H9 (cell line): ENCODE measurements around the gene KIF21B. TPM values are rescaled to one million over a fixed set of nuclear protein-coding genes. Genes with fewer than 3 reads are reported as not detected.

ENCODE experiments used
- DNase-seq: peaks from one replicate; pipeline ENCODE4 v3.0.0-alpha.2; 2017
- H2AFZ ChIP-seq: one replicate; pipeline ENCODE4 v1.6.1; 2013; ENCODE audit warnings: mild to moderate bottlenecking, low read length, control low read depth, moderate library complexity
- H2AK5ac ChIP-seq: 2 replicates; pipeline ENCODE4 v1.6.1; 2013; ENCODE audit warnings: low read length, control low read depth, mixed read lengths; ENCODE audit not compliant: insufficient read length
- H2BK120ac ChIP-seq: one replicate; pipeline ENCODE4 v1.6.1; 2013; ENCODE audit warnings: low read depth, mild to moderate bottlenecking, low read length, control low read depth, inconsistent platforms; ENCODE audit not compliant: poor library complexity, severe bottlenecking
- H2BK12ac ChIP-seq: 2 replicates; pipeline ENCODE4 v1.6.1; 2013; ENCODE audit warnings: low read length, control low read depth, mixed read lengths, low read depth; ENCODE audit not compliant: insufficient read length
- H2BK15ac ChIP-seq: 2 replicates; pipeline ENCODE4 v1.6.1; 2013; ENCODE audit warnings: low read depth, low read length, control low read depth
- H2BK20ac ChIP-seq: one replicate; pipeline ENCODE4 v1.6.1; 2013; ENCODE audit warnings: low read depth, mild to moderate bottlenecking, low read length, control low read depth, inconsistent platforms; ENCODE audit not compliant: poor library complexity, severe bottlenecking
- H2BK5ac ChIP-seq: 2 replicates; pipeline ENCODE4 v1.6.1; 2013; ENCODE audit warnings: low read length, control low read depth, mixed read lengths; ENCODE audit not compliant: insufficient read length
- H3K14ac ChIP-seq: 2 replicates; pipeline ENCODE4 v1.6.1; 2013; ENCODE audit warnings: low read length, control low read depth; ENCODE audit not compliant: insufficient read depth
- H3K18ac ChIP-seq: 2 replicates; pipeline ENCODE4 v1.6.1; 2013; ENCODE audit warnings: low read depth, mild to moderate bottlenecking, mixed read lengths, low read length, control low read depth; ENCODE audit not compliant: insufficient read length
- H3K23ac ChIP-seq: 2 replicates; pipeline ENCODE4 v1.6.1; 2013; ENCODE audit warnings: low read length, control low read depth, mixed read lengths, low read depth; ENCODE audit not compliant: insufficient read length
- H3K23me2 ChIP-seq: 2 replicates; pipeline ENCODE4 v1.6.1; 2013; ENCODE audit warnings: low read depth, mild to moderate bottlenecking, mixed read lengths, low read length, control low read depth; ENCODE audit not compliant: insufficient read length, poor library complexity, severe bottlenecking
- H3K27ac ChIP-seq: 2 replicates; pipeline ENCODE4 v1.5.1; 2013; ENCODE audit warnings: low read length, control low read depth, mixed read lengths, low read depth; ENCODE audit not compliant: insufficient read length
- H3K27me3 ChIP-seq: 2 replicates; pipeline ENCODE4 v1.6.1; 2013; ENCODE audit warnings: low read length, control low read depth, inconsistent platforms; ENCODE audit not compliant: insufficient read depth
- H3K4ac ChIP-seq: 2 replicates; pipeline ENCODE4 v1.6.1; 2013; ENCODE audit warnings: low read depth, mild to moderate bottlenecking, control low read depth, inconsistent platforms, low read length, moderate library complexity
- H3K4me1 ChIP-seq: 2 replicates; pipeline ENCODE4 v1.6.1; 2013; ENCODE audit warnings: low read length, control low read depth, inconsistent platforms; ENCODE audit not compliant: insufficient read depth
- H3K4me2 ChIP-seq: 2 replicates; pipeline ENCODE4 v1.6.1; 2013; ENCODE audit warnings: low read length, control low read depth, mixed read lengths; ENCODE audit not compliant: insufficient read length, insufficient read depth
- H3K56ac ChIP-seq: 2 replicates; pipeline ENCODE4 v1.6.1; 2013; ENCODE audit warnings: low read depth, mild to moderate bottlenecking, mixed read lengths, low read length, control low read depth; ENCODE audit not compliant: insufficient read length
- H3K79me1 ChIP-seq: 2 replicates; pipeline ENCODE4 v1.6.1; 2013; ENCODE audit warnings: low read depth, mild to moderate bottlenecking, moderate library complexity, low read length, control low read depth, inconsistent platforms; ENCODE audit not compliant: insufficient read depth, poor library complexity, severe bottlenecking
- H3K79me2 ChIP-seq: 2 replicates; pipeline ENCODE4 v1.6.1; 2013; ENCODE audit warnings: low read length, control low read depth, inconsistent platforms; ENCODE audit not compliant: insufficient read depth
- H3K9ac ChIP-seq: 2 replicates; pipeline ENCODE4 v1.6.1; 2013; ENCODE audit warnings: low read length, control low read depth, mixed read lengths; ENCODE audit not compliant: insufficient read length; ENCODE audit errors: extremely low read depth
- H3K9me3 ChIP-seq: one replicate; pipeline ENCODE4 v1.6.1; 2013; ENCODE audit warnings: low read depth, low read length, inconsistent platforms; ENCODE audit not compliant: control insufficient read depth
- H3T11ph ChIP-seq: one replicate; pipeline ENCODE4 v1.6.1; 2013; ENCODE audit warnings: mild to moderate bottlenecking, low read length, control low read depth, inconsistent platforms
- H4K20me1 ChIP-seq: one replicate; pipeline ENCODE4 v1.6.1; 2013; ENCODE audit not compliant: control insufficient read depth, insufficient read length, insufficient read depth
- H4K5ac ChIP-seq: 2 replicates; pipeline ENCODE4 v1.6.1; 2013; ENCODE audit warnings: low read depth, mild to moderate bottlenecking, mixed read lengths, low read length, control low read depth; ENCODE audit not compliant: insufficient read length
- H4K8ac ChIP-seq: replicated peaks from 2 replicates; pipeline ENCODE4 v1.6.1; 2013; ENCODE audit warnings: low read length, control low read depth, mixed read lengths, low read depth; ENCODE audit not compliant: insufficient read length
- H4K91ac ChIP-seq: 2 replicates; pipeline ENCODE4 v1.6.1; 2013; ENCODE audit warnings: low read depth, mild to moderate bottlenecking, moderate library complexity, mixed read lengths, low read length, control low read depth; ENCODE audit not compliant: insufficient read length
- H3K27ac Mint-ChIP-seq, 3 experiments: 2 replicates in 2 of 3; 3 replicates in 1 of 3; pipeline ENCODE4 v1.8.0; 2020 to 2021; ENCODE audit warnings: mixed read lengths in 3 of 3, mild to moderate bottlenecking in 1 of 3, moderate library complexity in 1 of 3
- H3K27me3 Mint-ChIP-seq: 2 replicates; pipeline ENCODE4 v1.8.0; 2021; ENCODE audit warnings: low read depth, mild to moderate bottlenecking, moderate library complexity, mixed read lengths
- H3K36me3 Mint-ChIP-seq, 3 experiments: 2 replicates in 2 of 3; 3 replicates in 1 of 3; pipeline ENCODE4 v1.8.0; 2020 to 2021; ENCODE audit warnings: low read depth in 3 of 3, mixed read lengths in 3 of 3; ENCODE audit not compliant: insufficient read depth in 1 of 3
- H3K4me1 Mint-ChIP-seq, 2 experiments: 2 replicates each; pipeline ENCODE4 v1.8.0; 2020; ENCODE audit warnings: mixed read lengths in 2 of 2
- H3K4me3 Mint-ChIP-seq, 2 experiments: 2 replicates in 1 of 2; 3 replicates in 1 of 2; pipeline ENCODE4 v1.8.0; 2020 to 2021; ENCODE audit warnings: mild to moderate bottlenecking in 2 of 2, mixed read lengths in 2 of 2, moderate library complexity in 1 of 2
- H3K9me3 Mint-ChIP-seq, 2 experiments: 2 replicates in 1 of 2; 3 replicates in 1 of 2; pipeline ENCODE4 v1.8.0; 2020; ENCODE audit warnings: mild to moderate bottlenecking in 2 of 2, mixed read lengths in 2 of 2, moderate library complexity in 1 of 2
- WGBS: extraction: QIAGEN DNeasy Blood & Tissue Kit; methylation state at CpG from one replicate; pipeline ENCODE4 v1.1.7; 2013; ENCODE audit warnings: missing lambda C conversion rate, low lambda C conversion rate, mixed read lengths; ENCODE audit not compliant: insufficient read length; ENCODE audit errors: extremely low coverage; 5-methylcytosine and 5-hydroxymethylcytosine counted together
- total RNA-seq: library from RNA; stranded (reverse); gene quantifications from 2 replicates; pipeline ENCODE4 v1.2.1, GENCODE V29; 2021
- TF ChIP-seq, protein P1 (sequence below): fragments of 200-600 bp; sonication (generic); conservative IDR thresholded peaks from 3 replicates; pipeline ENCODE4 v1.8.0; 2021; ENCODE audit warnings: antibody characterized with exemption, mild to moderate bottlenecking

Gene KIF21B
- total RNA-seq, 1 experiment from 2014 or later, result 7.5 TPM

GRCh38 chr1:200967693-200968468 is 55.6 kb downstream of the KIF21B start:
- Histone ChIP-seq H4K20me1 (no peaks in the 10 kb centered on the region), H2AFZ (no peak overlapping the region), H4K8ac (no peak overlapping the region), H2BK5ac (no peak overlapping the region), H3K79me1 (no peaks in the 10 kb centered on the region), H2BK12ac (no peak overlapping the region), H3K4me1 (no peaks in the 10 kb centered on the region), H3K9me3 (no peaks in the 10 kb centered on the region), H3K4ac (no peak overlapping the region), H3T11ph (no peak overlapping the region), H3K4me2 (no peak overlapping the region), H3K23me2 (no peaks in the 10 kb centered on the region), H3K56ac (no peak overlapping the region), H2AK5ac (no peak overlapping the region), H4K5ac (no peak overlapping the region), H2BK20ac (no peak overlapping the region), H3K23ac (no peak overlapping the region), H3K14ac (no peak overlapping the region), H4K91ac (no peak overlapping the region), H3K27me3 (no peaks in the 10 kb centered on the region), H2BK15ac (no peak overlapping the region), H3K27ac (no peak overlapping the region), H3K9ac (no peak overlapping the region), H3K18ac (no peak overlapping the region), H3K79me2 (no peaks in the 10 kb centered on the region), H2BK120ac (no peak overlapping the region)
- TF ChIP-seq, protein P1, sequence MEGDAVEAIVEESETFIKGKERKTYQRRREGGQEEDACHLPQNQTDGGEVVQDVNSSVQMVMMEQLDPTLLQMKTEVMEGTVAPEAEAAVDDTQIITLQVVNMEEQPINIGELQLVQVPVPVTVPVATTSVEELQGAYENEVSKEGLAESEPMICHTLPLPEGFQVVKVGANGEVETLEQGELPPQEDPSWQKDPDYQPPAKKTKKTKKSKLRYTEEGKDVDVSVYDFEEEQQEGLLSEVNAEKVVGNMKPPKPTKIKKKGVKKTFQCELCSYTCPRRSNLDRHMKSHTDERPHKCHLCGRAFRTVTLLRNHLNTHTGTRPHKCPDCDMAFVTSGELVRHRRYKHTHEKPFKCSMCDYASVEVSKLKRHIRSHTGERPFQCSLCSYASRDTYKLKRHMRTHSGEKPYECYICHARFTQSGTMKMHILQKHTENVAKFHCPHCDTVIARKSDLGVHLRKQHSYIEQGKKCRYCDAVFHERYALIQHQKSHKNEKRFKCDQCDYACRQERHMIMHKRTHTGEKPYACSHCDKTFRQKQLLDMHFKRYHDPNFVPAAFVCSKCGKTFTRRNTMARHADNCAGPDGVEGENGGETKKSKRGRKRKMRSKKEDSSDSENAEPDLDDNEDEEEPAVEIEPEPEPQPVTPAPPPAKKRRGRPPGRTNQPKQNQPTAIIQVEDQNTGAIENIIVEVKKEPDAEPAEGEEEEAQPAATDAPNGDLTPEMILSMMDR, result no peak
- DNase-seq, result no peak
- H3K4me1 Mint-ChIP-seq, result peaks cover 0 to 3% of the 10 kb centered on the region in 2 experiments; a peak in 1 of 4 replicates
- H3K36me3 Mint-ChIP-seq, result peaks cover 0 to 7% (median 4%) of the 10 kb centered on the region in 3 experiments; a peak in 5 of 7 replicates
- WGBS, result no CpG with 5 or more reads among the region's 11 CpGs
- no peaks in the 10 kb centered on the region for H3K9me3 Mint-ChIP-seq
- H3K4me3 Mint-ChIP-seq, result no peak overlapping the region
- no peak overlapping the region; a peak in 1 of 7 replicates for H3K27ac Mint-ChIP-seq
- H3K27me3 Mint-ChIP-seq, result no peaks in the 10 kb centered on the region; the same call in 1 of the 2 replicates
